SU-DHL-6 (cell line): ENCODE data around the gene CLDN11.

Source experiments
- H2AFZ ChIP-seq: fragments of 200-600 bp; sonication (generic); 2 replicates; pipeline ENCODE4 v1.6.1; 2014; ENCODE audit warnings: low read depth, mild to moderate bottlenecking, moderate library complexity, mixed read lengths, antibody characterized with exemption, low read length; ENCODE audit not compliant: severe bottlenecking
- H3F3A ChIP-seq: fragments of 200-600 bp; shearing (Covaris generic); 2 replicates; pipeline ENCODE4 v1.6.0; 2016; ENCODE audit warnings: antibody characterized with exemption, mild to moderate bottlenecking; ENCODE audit not compliant: insufficient read depth
- H3K27ac ChIP-seq: fragments of 200-600 bp; sonication (generic); 2 replicates; pipeline ENCODE4 v1.5.1; 2016; ENCODE audit warnings: low read depth, mild to moderate bottlenecking, low read length, moderate library complexity, mixed read lengths
- H3K27me3 ChIP-seq: fragments of 200-600 bp; sonication (generic), shearing (Covaris generic); 2 replicates; pipeline ENCODE4 v1.6.0; 2014; ENCODE audit warnings: mild to moderate bottlenecking, low read length
- H3K36me3 ChIP-seq: fragments of 200-600 bp; sonication (generic); 2 replicates; pipeline ENCODE4 v1.6.1; 2014; ENCODE audit warnings: mild to moderate bottlenecking, low read length, mixed read lengths
- H3K4me2 ChIP-seq: fragments of 300-600, 200-600 bp; shearing (Covaris generic), sonication (generic); 2 replicates; pipeline ENCODE4 v1.6.0; 2014; ENCODE audit warnings: low read length, low read depth, mild to moderate bottlenecking; ENCODE audit not compliant: poor library complexity, severe bottlenecking
- H3K4me3 ChIP-seq: fragments of 200-600 bp; sonication (generic); 2 replicates; pipeline ENCODE4 v1.5.1; 2014; ENCODE audit warnings: antibody characterized with exemption, low read length, mild to moderate bottlenecking, mixed read lengths; ENCODE audit not compliant: insufficient read depth, poor library complexity, severe bottlenecking
- H3K79me2 ChIP-seq: fragments of 200-600 bp; sonication (generic); 2 replicates; pipeline ENCODE4 v1.6.1; 2014; ENCODE audit warnings: mild to moderate bottlenecking, low read length, moderate library complexity; ENCODE audit not compliant: insufficient read depth
- H3K9ac ChIP-seq: fragments of 200-600 bp; sonication (generic); 2 replicates; pipeline ENCODE4 v1.7.0; 2014; ENCODE audit warnings: mild to moderate bottlenecking, low read length
- H3K9me2 ChIP-seq: fragments of 200-600 bp; sonication (generic); replicated peaks from 2 replicates; pipeline ENCODE4 v1.6.1; 2014; ENCODE audit warnings: low read length; ENCODE audit not compliant: insufficient read depth
- H3K9me3 ChIP-seq: fragments of 200-600 bp; sonication (generic); 2 replicates; pipeline ENCODE4 v1.6.1; 2014; ENCODE audit warnings: low read length, mixed read lengths; ENCODE audit not compliant: insufficient read depth
- H4K20me1 ChIP-seq: fragments of 200-600 bp; sonication (generic); 2 replicates; pipeline ENCODE4 v1.6.1; 2014; ENCODE audit warnings: low read depth, mild to moderate bottlenecking, antibody characterized with exemption, low read length, moderate library complexity, mixed read lengths
- CTCF ChIP-seq: fragments of 200-600 bp; sonication (generic); IDR thresholded peaks from one replicate; pipeline ENCODE4 v1.5.1; 2017; ENCODE audit warnings: antibody characterized with exemption, mild to moderate bottlenecking, low read length, moderate library complexity; ENCODE audit not compliant: insufficient read depth, poor library complexity, severe bottlenecking
- EZH2phosphoT487 ChIP-seq: fragments of 200-600 bp; sonication (generic), shearing (Covaris generic); conservative IDR thresholded peaks from 2 replicates; pipeline ENCODE4 v1.6.1; 2018; ENCODE audit warnings: mild to moderate bottlenecking, antibody characterized with exemption, low read length, moderate library complexity, mixed read lengths

CLDN11 gene

GRCh38 chr3:170419557-170420087 is 954 bp downstream of the CLDN11 start:
- Histone ChIP-seq H3K79me2 (no peaks in the 10 kb centered on the region), H3K27me3 (no peaks in the 10 kb centered on the region), H3K9me3 (no peaks in the 10 kb centered on the region), H3K4me2 (no peak overlapping the region), H3K4me3 (no peak overlapping the region), H3F3A (no peaks in the 10 kb centered on the region), H3K9me2 (no peaks in the 10 kb centered on the region), H4K20me1 (no peaks in the 10 kb centered on the region), H3K27ac (no peak overlapping the region), H3K36me3 (no peaks in the 10 kb centered on the region), H3K9ac (no peak overlapping the region), H2AFZ (no peak overlapping the region)
- no peak for TF ChIP-seq EZH2phosphoT487

DNA sequence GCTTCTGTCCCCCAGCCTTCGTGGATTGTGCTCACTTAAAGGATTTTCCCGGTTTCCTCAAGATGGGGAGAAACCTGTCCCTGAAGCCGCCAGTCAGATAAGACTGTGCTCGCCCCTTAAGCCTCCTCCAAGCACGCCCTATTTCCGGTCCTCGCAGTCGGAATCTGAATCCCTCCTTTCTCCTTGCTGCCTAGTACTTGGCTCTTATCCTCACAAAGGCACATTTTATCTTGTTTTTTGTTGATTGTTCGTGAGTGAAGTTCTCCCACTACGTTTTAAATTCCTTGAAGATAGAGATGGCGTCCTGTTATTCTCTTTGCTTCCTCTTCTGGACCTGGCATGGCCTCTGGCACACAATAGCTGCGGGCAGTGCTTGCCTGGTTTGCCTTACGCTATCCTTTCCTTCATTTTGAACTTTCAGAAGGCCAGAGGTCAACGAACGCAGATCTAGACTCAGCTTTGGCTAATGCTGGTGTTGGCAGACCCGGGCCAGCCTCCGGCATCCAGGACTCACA is 1.7 kb downstream of the CLDN11 start:
- Histone ChIP-seq H3K27ac (no peak overlapping the region), H3K4me2 (no peak overlapping the region), H4K20me1 (no peaks in the 10 kb centered on the region), H3K9me3 (no peaks in the 10 kb centered on the region), H3K79me2 (no peaks in the 10 kb centered on the region), H3K4me3 (no peak overlapping the region), H3K36me3 (no peaks in the 10 kb centered on the region), H3K9ac (no peak overlapping the region), H2AFZ (no peak overlapping the region), H3K27me3 (no peaks in the 10 kb centered on the region), H3K9me2 (no peaks in the 10 kb centered on the region), H3F3A (no peaks in the 10 kb centered on the region)
- no peak for TF ChIP-seq CTCF
- TF ChIP-seq EZH2phosphoT487, result no peak

DNA sequence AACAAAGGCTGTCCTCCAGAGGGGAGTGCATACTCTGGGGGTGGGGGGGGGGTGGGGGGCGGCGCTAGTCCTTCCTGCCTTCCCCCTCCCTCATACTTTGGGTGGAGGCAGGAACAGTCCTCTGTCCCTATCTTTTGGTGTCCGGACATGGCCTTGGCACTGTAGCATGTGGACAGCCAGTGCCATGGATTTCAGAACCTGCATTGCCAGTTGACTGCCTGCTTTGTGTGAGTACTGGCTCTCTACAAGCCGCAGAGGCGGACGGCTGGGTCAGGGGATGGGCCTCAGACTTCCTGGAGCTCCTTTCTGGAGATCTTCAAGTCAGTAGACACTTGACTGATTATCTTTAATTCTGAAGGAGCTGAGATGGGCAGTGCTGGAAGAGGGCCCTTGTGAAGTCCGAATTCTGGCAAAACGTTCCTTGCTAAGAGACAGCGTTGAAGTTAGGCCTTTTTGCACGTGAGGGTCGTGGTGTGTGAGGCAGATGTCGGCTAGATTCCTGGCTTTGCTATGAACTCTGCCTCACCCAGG is 2.5 kb downstream of the CLDN11 start:
- Histone ChIP-seq H4K20me1 (no peaks in the 10 kb centered on the region), H3K27me3 (no peaks in the 10 kb centered on the region), H3K4me2 (no peak overlapping the region), H3K4me3 (no peak overlapping the region), H2AFZ (no peak overlapping the region), H3K9me3 (no peaks in the 10 kb centered on the region), H3K79me2 (no peaks in the 10 kb centered on the region), H3K9ac (no peak overlapping the region), H3K27ac (no peak overlapping the region), H3K9me2 (no peaks in the 10 kb centered on the region), H3F3A (no peaks in the 10 kb centered on the region), H3K36me3 (no peaks in the 10 kb centered on the region)
- TF ChIP-seq CTCF, result no peak
- no peak for TF ChIP-seq EZH2phosphoT487

DNA sequence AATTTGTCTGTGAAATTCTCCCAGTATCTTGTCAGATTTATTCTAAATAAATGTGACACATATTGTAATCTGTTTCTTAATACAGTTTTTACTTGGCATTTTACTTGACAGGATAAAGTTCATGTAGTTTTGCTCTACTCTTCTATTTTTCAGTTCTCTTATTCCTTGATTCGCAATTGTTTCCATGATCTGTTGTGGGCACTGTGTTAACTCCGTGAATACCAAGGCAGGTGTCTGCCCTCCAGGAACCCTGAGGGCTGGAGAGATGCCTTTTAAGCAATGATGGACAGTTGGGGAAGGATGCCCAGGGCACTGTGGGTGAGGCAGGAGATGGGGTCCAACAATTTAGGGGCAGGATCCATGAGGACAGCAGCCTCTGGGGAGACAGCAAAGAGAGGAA is 3.1 kb downstream of the CLDN11 start:
- Histone ChIP-seq H4K20me1 (no peaks in the 10 kb centered on the region), H3F3A (no peaks in the 10 kb centered on the region), H3K27ac (no peak overlapping the region), H3K36me3 (no peaks in the 10 kb centered on the region), H3K9me2 (no peaks in the 10 kb centered on the region), H3K27me3 (no peaks in the 10 kb centered on the region), H3K9me3 (no peaks in the 10 kb centered on the region), H3K9ac (no peak overlapping the region), H3K79me2 (no peaks in the 10 kb centered on the region), H2AFZ (no peak overlapping the region), H3K4me3 (no peak overlapping the region), H3K4me2 (no peak overlapping the region)
- TF ChIP-seq CTCF (no peak), EZH2phosphoT487 (no peak)
